Gastroesophageal sphincter (tissue), 4 donors: ENCODE data around the gene OGFOD3. TPM values are rescaled to one million over a fixed set of nuclear protein-coding genes. Genes with fewer than 3 reads are reported as not detected.
"Not testable (repeated sequence)": the region's sequence is repeated elsewhere in the genome, so short reads cannot be mapped to it uniquely, and the experiment has no call there.

Source experiments
- ATAC-seq: fragments of 150-250 bp; one replicate; pipeline ENCODE4 v1.9.1; 2016; ENCODE audit warnings: mild to moderate bottlenecking, moderate library complexity
- H3K27ac ChIP-seq, 4 donors: fragments of 200-600 bp; sonication (generic) in 3 of 4; 1 replicate in 3 of 4; 2 replicates in 1 of 4; pipeline ENCODE4 v1.5.1; 2016 to 2019
- H3K27me3 ChIP-seq: fragments of 200-600 bp; sonication (generic); one replicate; pipeline ENCODE4 v1.5.1; 2019
- H3K36me3 ChIP-seq, 2 donors: fragments of 200-600 bp; sonication (generic); one replicate each; pipeline ENCODE4 v1.5.1; 2019; ENCODE audit warnings: control low read depth in 1 of 2
- H3K4me1 ChIP-seq, 3 donors: fragments of 200-600 bp; sonication (generic); 1 replicate in 2 of 3; 2 replicates in 1 of 3; pipeline ENCODE4 v1.5.1; 2016 to 2019; ENCODE audit warnings: control low read depth in 2 of 3
- H3K4me3 ChIP-seq, 2 donors: fragments of 200-600 bp; sonication (generic); one replicate each; pipeline ENCODE4 v1.5.1; 2019; ENCODE audit warnings: mild to moderate bottlenecking in 1 of 2, moderate library complexity in 1 of 2
- H3K9me3 ChIP-seq, 3 donors: fragments of 200-600 bp; sonication (generic); one replicate each; pipeline ENCODE4 v1.5.1; 2017 to 2019; ENCODE audit warnings: control low read depth in 2 of 3
- CTCF ChIP-seq, 4 experiments: fragments of 200-600 bp in 2 of 4; fragments of 450-650 bp in 2 of 4; sonication (generic) in 1 of 4; IDR thresholded peaks; one replicate each; pipeline ENCODE4 v1.5.1; 2017 to 2019; ENCODE audit warnings: antibody characterized with exemption in 4 of 4, mild to moderate bottlenecking in 2 of 4, moderate library complexity in 2 of 4
- EP300 ChIP-seq: sonication (generic); formaldehyde crosslinking; IDR thresholded peaks from one replicate; pipeline ENCODE4 v1.6.1; 2017; ENCODE audit warnings: antibody characterized with exemption, mild to moderate bottlenecking
- POLR2A ChIP-seq, 2 donors: fragments of 450-650 bp; IDR thresholded peaks; one replicate each; pipeline ENCODE4 v1.6.1; 2017; ENCODE audit warnings: antibody characterized with exemption in 2 of 2, mild to moderate bottlenecking in 2 of 2, moderate library complexity in 1 of 2
- POLR2AphosphoS5 ChIP-seq: sonication (generic); formaldehyde crosslinking; IDR thresholded peaks from one replicate; pipeline ENCODE4 v1.6.1; 2017; ENCODE audit warnings: antibody characterized with exemption
- WGBS, 2 donors: methylation state at CpG; one replicate each; pipeline ENCODE4 v1.1.5; 2018; ENCODE audit warnings: low coverage in 1 of 2; 5-methylcytosine and 5-hydroxymethylcytosine counted together
- total RNA-seq, 4 donors: library from RNA; depleted of rRNA; stranded (reverse); fragments of >200 nt; gene quantifications; one replicate each; pipeline ENCODE4 v1.1.0, GENCODE V29; 2016

The OGFOD3 gene
- total RNA-seq, 4 donors from 2014 or later, result 26.4 to 39.5 (median 28.8) TPM

GRCh38 chr17:82377924-82378740 lies 40.3 kb downstream of the OGFOD3 start:
- WGBS, 2 donors, result 80% methylated on average over 10 of the region's 31 CpGs; no CpG with 5 or more reads in 1 of the 2 donors
- Histone ChIP-seq H3K36me3 (no peaks in the 10 kb centered on the region), H3K27me3 (peaks cover 90% of the 10 kb centered on the region), H3K4me1 (no peaks in the 10 kb centered on the region), H3K9me3 (no peaks in the 10 kb centered on the region), H3K4me3 (no peak overlapping the region), H3K27ac (no peak overlapping the region)
- no peak for TF ChIP-seq CTCF (IDR thresholded peaks at IDR 0.05)
- no peak for TF ChIP-seq EP300
- TF ChIP-seq POLR2AphosphoS5, result no peak
- no peak for TF ChIP-seq POLR2A (IDR thresholded peaks at IDR 0.05)
- no peak for ATAC-seq

- not testable (repeated sequence) for H3K9me3 ChIP-seq, H3K4me3 ChIP-seq, H3K27ac ChIP-seq, H3K4me1 ChIP-seq, ATAC-seq, H3K36me3 ChIP-seq
- 0 to 13% methylated on average over 2 of the region's 5 CpGs for WGBS, 2 donors
- peaks cover 90% of the 10 kb centered on the region for H3K27me3 ChIP-seq
These were observed 41.1 kb downstream of the OGFOD3 start for GRCh38 chr17:82377294-82377693.

GRCh38 chr17:82376042-82376730 lies 42.2 kb downstream of the OGFOD3 start:
- ATAC-seq, result peak; percentile 11

GRCh38 chr17:82375359-82376041 lies 42.9 kb downstream of the OGFOD3 start:
- no peak overlapping the region for H3K27ac ChIP-seq
- peaks cover 96% of the 10 kb centered on the region for H3K27me3 ChIP-seq
- ATAC-seq, result no peak
- H3K9me3 ChIP-seq, result no peaks in the 10 kb centered on the region
- H3K4me3 ChIP-seq, result no peak overlapping the region
- no peaks in the 10 kb centered on the region for H3K36me3 ChIP-seq
- no peak for TF ChIP-seq POLR2A (IDR thresholded peaks at IDR 0.05)
- no peak for TF ChIP-seq CTCF (IDR thresholded peaks at IDR 0.05)
- TF ChIP-seq EP300, result no peak
- no peak for TF ChIP-seq POLR2AphosphoS5
- WGBS, 2 donors, result no CpG with 5 or more reads among the region's 46 CpGs
- H3K4me1 ChIP-seq, result peaks cover 0 to 21% (median 9%) of the 10 kb centered on the region in 3 donors

More at GRCh38 chr17:82376042-82376730, 42.2 kb downstream of the OGFOD3 start:
- H3K9me3 ChIP-seq, result no peaks in the 10 kb centered on the region
- 51 to 65% methylated on average over 4 to 5 of the region's 16 CpGs for WGBS, 2 donors
- no peak overlapping the region for H3K27ac ChIP-seq
- no peak for TF ChIP-seq POLR2AphosphoS5
- no peak for TF ChIP-seq EP300
- TF ChIP-seq POLR2A (IDR thresholded peaks at IDR 0.05), result no peak
- no peak for TF ChIP-seq CTCF (IDR thresholded peaks at IDR 0.05)
- no peak overlapping the region for H3K4me3 ChIP-seq
- peaks cover 0 to 14% (median 3%) of the 10 kb centered on the region in 3 donors for H3K4me1 ChIP-seq
- H3K36me3 ChIP-seq, result no peaks in the 10 kb centered on the region
- H3K27me3 ChIP-seq, result peaks cover 93% of the 10 kb centered on the region

GRCh38 chr17:82374626-82375331 lies 43.6 kb downstream of the OGFOD3 start:
- 60% methylated on average over 1 of the region's 79 CpGs; no CpG with 5 or more reads in 1 of the 2 donors for WGBS, 2 donors

More at GRCh38 chr17:82374626-82375331, 43.6 kb downstream of the OGFOD3 start:
- Histone ChIP-seq H3K4me3 (no peak overlapping the region), H3K9me3 (no peaks in the 10 kb centered on the region), H3K27me3 (peaks cover 96% of the 10 kb centered on the region), H3K27ac (no peak overlapping the region), H3K4me1 (peaks cover 0 to 25% (median 9%) of the 10 kb centered on the region in 3 donors), H3K36me3 (no peaks in the 10 kb centered on the region)
- ATAC-seq, result no peak
- TF ChIP-seq POLR2A (IDR thresholded peaks at IDR 0.05), result no peak
- no peak for TF ChIP-seq CTCF (IDR thresholded peaks at IDR 0.05)
- TF ChIP-seq POLR2AphosphoS5, result no peak
- TF ChIP-seq EP300, result no peak
